Endodermal cell (in vitro differentiated cells): ENCODE measurements around the gene ZBTB8A. TPM values are rescaled to one million over a fixed set of nuclear protein-coding genes. Genes with fewer than 3 reads are reported as not detected.

Experiments used
- DNase-seq: peaks from one replicate; pipeline ENCODE4 v3.0.0-alpha.2; 2017
- H3K27ac ChIP-seq: 2 replicates; pipeline ENCODE4 v1.5.1; 2013; ENCODE audit warnings: mild to moderate bottlenecking, low read depth, low read length, moderate library complexity
- H3K27me3 ChIP-seq: 2 replicates; pipeline ENCODE4 v1.6.1; 2013; ENCODE audit warnings: mild to moderate bottlenecking, low read length, moderate library complexity; ENCODE audit not compliant: insufficient read depth, control insufficient read depth, poor library complexity, severe bottlenecking
- H3K36me3 ChIP-seq: 2 replicates; pipeline ENCODE4 v1.7.0; 2013; ENCODE audit warnings: mild to moderate bottlenecking, low read length, moderate library complexity; ENCODE audit not compliant: control insufficient read depth, insufficient read depth
- H3K4me1 ChIP-seq: one replicate; pipeline ENCODE4 v1.7.0; 2013; ENCODE audit warnings: low read length; ENCODE audit not compliant: control insufficient read depth, insufficient read depth
- H3K4me3 ChIP-seq: 2 replicates; pipeline ENCODE4 v1.5.1; 2013; ENCODE audit warnings: mild to moderate bottlenecking, low read length, moderate library complexity
- H3K9ac ChIP-seq: 2 replicates; pipeline ENCODE4 v1.6.1; 2013; ENCODE audit warnings: mild to moderate bottlenecking, low read length, moderate library complexity; ENCODE audit not compliant: poor library complexity, severe bottlenecking; ENCODE audit errors: extremely low read depth
- H3K9me3 ChIP-seq: 2 replicates; pipeline ENCODE4 v1.6.1; 2013; ENCODE audit warnings: mild to moderate bottlenecking, low read length, moderate library complexity; ENCODE audit not compliant: control insufficient read depth
- H3K27ac Mint-ChIP-seq: 2 replicates; pipeline ENCODE4 v1.8.0; 2020; ENCODE audit warnings: mixed read lengths
- H3K27me3 Mint-ChIP-seq: 2 replicates; pipeline ENCODE4 v1.8.0; 2021; ENCODE audit warnings: mild to moderate bottlenecking, mixed read lengths; ENCODE audit not compliant: insufficient read depth
- H3K36me3 Mint-ChIP-seq: 2 replicates; pipeline ENCODE4 v1.8.0; 2020; ENCODE audit warnings: low read depth, mixed read lengths
- H3K4me1 Mint-ChIP-seq: 2 replicates; pipeline ENCODE4 v1.8.0; 2020; ENCODE audit warnings: mixed read lengths
- H3K4me3 Mint-ChIP-seq: 2 replicates; pipeline ENCODE4 v1.8.0; 2020; ENCODE audit warnings: mild to moderate bottlenecking, moderate library complexity, mixed read lengths
- H3K9me3 Mint-ChIP-seq: 2 replicates; pipeline ENCODE4 v1.8.0; 2020; ENCODE audit warnings: mild to moderate bottlenecking, mixed read lengths
- WGBS, 2 experiments: methylation state at CpG; one replicate each; pipeline versions ENCODE4 v1.1.5 to v1.1.7; 2013; ENCODE audit warnings: missing lambda C conversion rate in 2 of 2, mixed read lengths in 1 of 2; ENCODE audit not compliant: insufficient coverage in 1 of 2, insufficient read length in 1 of 2; 5-methylcytosine and 5-hydroxymethylcytosine counted together
- total RNA-seq, 2 donors: library from RNA; stranded (reverse); fragmentation: NEBNext Ultra II Directional in 1 of 2; extraction: Animal tissue kit (Norgen Biotek cat#: 25700) in 1 of 2; gene quantifications; 2 replicates in 1 of 2; 3 replicates in 1 of 2; pipeline ENCODE4 v1.2.1, GENCODE V29; 2021
- TF ChIP-seq, protein P1 (sequence below): fragments of 200-600 bp; sonication (generic); conservative IDR thresholded peaks from 2 replicates; pipeline ENCODE4 v1.5.0; 2021; ENCODE audit warnings: antibody characterized with exemption, mild to moderate bottlenecking

Gene ZBTB8A
- total RNA-seq, 2 donors from 2014 or later = 22.6 to 25.3 TPM

DNA sequence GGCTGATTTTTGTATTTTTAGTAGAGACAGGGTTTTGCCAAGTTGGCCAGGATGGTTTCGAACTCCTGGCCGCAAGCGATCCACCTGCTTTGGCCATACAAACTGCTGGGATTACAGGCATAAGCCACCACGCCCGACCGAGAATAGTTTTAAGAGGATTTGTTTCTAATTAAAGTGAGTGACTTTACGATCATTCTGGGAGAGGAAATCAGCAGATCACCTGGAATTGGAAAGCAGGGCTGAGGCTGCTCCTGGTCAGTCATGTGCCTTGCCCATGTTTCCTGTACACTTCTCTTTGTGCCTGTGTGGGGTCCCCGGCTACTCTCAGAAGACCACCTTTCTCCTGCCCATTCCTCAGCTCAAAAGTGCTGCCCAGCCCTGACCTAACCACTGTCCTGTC, 40.5 kb upstream of the ZBTB8A start:
- no peaks in the 10 kb centered on the region for H3K36me3 ChIP-seq
- no peaks in the 10 kb centered on the region for H3K9me3 ChIP-seq
- H3K9me3 Mint-ChIP-seq = no peaks in the 10 kb centered on the region
- no peaks in the 10 kb centered on the region for H3K27me3 ChIP-seq
- WGBS, 2 experiments = 89 to 95% methylated on average over 8 of the region's 8 CpGs
- no peak for DNase-seq
- H3K27ac ChIP-seq = no peak overlapping the region
- TF ChIP-seq, protein P1, sequence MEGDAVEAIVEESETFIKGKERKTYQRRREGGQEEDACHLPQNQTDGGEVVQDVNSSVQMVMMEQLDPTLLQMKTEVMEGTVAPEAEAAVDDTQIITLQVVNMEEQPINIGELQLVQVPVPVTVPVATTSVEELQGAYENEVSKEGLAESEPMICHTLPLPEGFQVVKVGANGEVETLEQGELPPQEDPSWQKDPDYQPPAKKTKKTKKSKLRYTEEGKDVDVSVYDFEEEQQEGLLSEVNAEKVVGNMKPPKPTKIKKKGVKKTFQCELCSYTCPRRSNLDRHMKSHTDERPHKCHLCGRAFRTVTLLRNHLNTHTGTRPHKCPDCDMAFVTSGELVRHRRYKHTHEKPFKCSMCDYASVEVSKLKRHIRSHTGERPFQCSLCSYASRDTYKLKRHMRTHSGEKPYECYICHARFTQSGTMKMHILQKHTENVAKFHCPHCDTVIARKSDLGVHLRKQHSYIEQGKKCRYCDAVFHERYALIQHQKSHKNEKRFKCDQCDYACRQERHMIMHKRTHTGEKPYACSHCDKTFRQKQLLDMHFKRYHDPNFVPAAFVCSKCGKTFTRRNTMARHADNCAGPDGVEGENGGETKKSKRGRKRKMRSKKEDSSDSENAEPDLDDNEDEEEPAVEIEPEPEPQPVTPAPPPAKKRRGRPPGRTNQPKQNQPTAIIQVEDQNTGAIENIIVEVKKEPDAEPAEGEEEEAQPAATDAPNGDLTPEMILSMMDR = no peak
- H3K27me3 Mint-ChIP-seq = no peaks in the 10 kb centered on the region
- H3K4me3 ChIP-seq = no peak overlapping the region
- H3K27ac Mint-ChIP-seq = no peak overlapping the region
- H3K9ac ChIP-seq = no peak overlapping the region
- peak overlapping the region; percentile 75 for H3K4me3 Mint-ChIP-seq
- H3K4me1 Mint-ChIP-seq = peaks cover 12% of the 10 kb centered on the region
- H3K4me1 ChIP-seq = no peaks in the 10 kb centered on the region
- no peaks in the 10 kb centered on the region for H3K36me3 Mint-ChIP-seq

DNA sequence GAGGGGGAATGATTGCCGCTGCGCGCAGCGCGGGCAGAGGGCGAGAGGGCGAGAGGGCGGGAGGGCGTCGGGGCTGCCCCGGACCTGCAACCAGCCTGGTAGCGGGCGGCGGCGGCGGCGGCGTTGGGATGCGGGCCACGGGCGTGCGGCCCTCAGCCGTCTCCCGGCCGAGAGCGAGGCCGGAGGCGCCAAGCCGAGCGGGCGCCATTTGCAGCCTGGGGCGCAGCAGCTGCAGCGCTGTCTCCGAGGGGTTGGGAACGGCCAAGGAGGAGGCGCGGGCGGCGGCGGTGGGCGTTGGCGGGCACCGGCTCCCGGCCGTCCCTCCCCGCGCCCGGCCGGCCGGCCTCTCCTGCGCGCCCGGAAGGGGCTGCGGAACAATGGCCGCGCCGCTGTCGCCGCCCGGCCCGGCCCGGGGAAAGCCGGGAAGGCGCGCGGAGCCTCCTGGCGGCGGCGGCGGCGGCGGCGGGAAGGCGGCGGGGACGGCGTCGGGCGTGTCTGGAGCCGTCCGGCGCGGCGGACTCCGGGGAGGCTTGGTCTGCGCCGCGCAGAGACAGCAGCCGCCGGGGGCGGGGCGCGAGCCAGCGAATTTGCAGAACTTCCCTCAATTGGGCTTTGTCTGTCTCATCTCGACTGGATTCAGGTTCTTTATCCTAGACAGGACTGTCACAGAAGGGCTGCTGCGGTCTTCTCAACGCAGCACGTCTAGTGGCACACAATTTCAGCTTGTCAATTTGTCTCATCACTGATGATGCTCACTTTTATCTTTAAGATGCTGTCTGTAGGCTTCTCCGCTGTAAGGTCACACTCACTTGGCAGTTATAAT, 38.6 kb upstream of the ZBTB8A start:
- H3K27me3 ChIP-seq = no peaks in the 10 kb centered on the region
- H3K4me3 ChIP-seq = peak overlapping the region; percentile 80
- peak overlapping the region; percentile 38 for H3K9ac ChIP-seq
- 2% methylated on average over 40 to 99 of the region's 99 CpGs for WGBS, 2 experiments
- peak; percentile 86 for DNase-seq
- H3K9me3 ChIP-seq = no peaks in the 10 kb centered on the region
- TF ChIP-seq, protein P1 = peak; percentile 39
- Mint-ChIP-seq H3K4me1 (peaks cover 12% of the 10 kb centered on the region), H3K27me3 (no peaks in the 10 kb centered on the region), H3K9me3 (no peaks in the 10 kb centered on the region), H3K36me3 (no peaks in the 10 kb centered on the region), H3K4me3 (peak overlapping the region; percentile 75), H3K27ac (peak overlapping the region; percentile 87)
- no peaks in the 10 kb centered on the region for H3K4me1 ChIP-seq
- H3K27ac ChIP-seq = peak overlapping the region; percentile 94
- no peaks in the 10 kb centered on the region for H3K36me3 ChIP-seq

DNA sequence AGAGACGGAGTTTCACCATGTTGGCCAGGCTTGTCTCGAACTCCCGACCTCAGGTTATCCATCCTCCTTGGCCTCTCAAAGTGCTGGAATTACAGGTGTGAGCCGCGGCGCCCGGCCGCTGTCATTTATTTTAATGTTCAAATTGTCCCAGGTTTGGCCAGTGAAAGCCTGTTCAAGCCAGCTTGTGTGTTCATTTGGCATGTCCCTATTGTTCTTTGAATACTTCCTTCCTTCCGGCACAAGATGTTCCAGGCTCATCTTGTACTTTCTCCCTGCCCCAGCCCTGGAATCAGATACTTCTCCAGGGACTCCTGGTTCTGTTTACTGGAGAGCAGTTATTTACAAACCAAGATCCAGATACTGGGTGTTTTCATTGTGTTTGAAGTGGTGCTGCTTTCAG, 37.4 kb upstream of the ZBTB8A start:
- no peaks in the 10 kb centered on the region for H3K27me3 Mint-ChIP-seq
- Histone ChIP-seq H3K4me3 (no peak overlapping the region), H3K27me3 (no peaks in the 10 kb centered on the region), H3K4me1 (no peaks in the 10 kb centered on the region), H3K9me3 (no peaks in the 10 kb centered on the region), H3K27ac (no peak overlapping the region), H3K36me3 (no peaks in the 10 kb centered on the region), H3K9ac (no peak overlapping the region)
- no peak for DNase-seq
- no peaks in the 10 kb centered on the region for H3K36me3 Mint-ChIP-seq
- H3K4me1 Mint-ChIP-seq = peaks cover 12% of the 10 kb centered on the region
- H3K9me3 Mint-ChIP-seq = no peaks in the 10 kb centered on the region
- TF ChIP-seq, protein P1 = no peak
- H3K27ac Mint-ChIP-seq = no peak overlapping the region
- peak overlapping the region; percentile 75 for H3K4me3 Mint-ChIP-seq
- 90 to 96% methylated on average over 9 of the region's 9 CpGs for WGBS, 2 experiments
